KMS-11 (cell line): ENCODE results near the gene MTUS2.
A peak's percentile ranks its signal among the peaks of the same experiment; 100 is the strongest.

Source experiments
- H2AFZ ChIP-seq: fragments of 200-600 bp; sonication (generic); 2 replicates; pipeline ENCODE4 v1.6.1; 2016; ENCODE audit warnings: antibody characterized with exemption, mixed run types, low read depth
- H3K27ac ChIP-seq: fragments of 200-600 bp; sonication (generic); 2 replicates; pipeline ENCODE4 v1.6.1; 2016; ENCODE audit warnings: mild to moderate bottlenecking, mixed run types
- H3K27me3 ChIP-seq: fragments of 200-600 bp; sonication (generic); 2 replicates; pipeline ENCODE4 v1.6.1; 2017; ENCODE audit warnings: mild to moderate bottlenecking, low read depth, mixed run types, moderate library complexity; ENCODE audit not compliant: insufficient read depth
- H3K36me3 ChIP-seq: fragments of 200-600 bp; sonication (generic); 2 replicates; pipeline ENCODE4 v1.6.1; 2017; ENCODE audit warnings: mild to moderate bottlenecking, mixed run types; ENCODE audit not compliant: insufficient read depth
- H3K4me1 ChIP-seq: fragments of 200-600 bp; sonication (generic); 2 replicates; pipeline ENCODE4 v1.6.1; 2016; ENCODE audit warnings: mild to moderate bottlenecking, low read depth, mixed run types; ENCODE audit not compliant: poor library complexity, severe bottlenecking
- H3K4me2 ChIP-seq: fragments of 200-600 bp; sonication (generic); 2 replicates; pipeline ENCODE4 v1.7.0; 2016; ENCODE audit warnings: mild to moderate bottlenecking, mixed run types
- H3K4me3 ChIP-seq: fragments of 200-600 bp; sonication (generic); IDR thresholded peaks from 2 replicates; pipeline ENCODE4 v1.6.1; 2017; ENCODE audit warnings: low read depth, low read length, mixed read lengths; ENCODE audit not compliant: insufficient read depth
- H3K79me2 ChIP-seq: fragments of 200-600 bp; sonication (generic); 2 replicates; pipeline ENCODE4 v1.6.1; 2016; ENCODE audit warnings: low read depth, mixed run types; ENCODE audit not compliant: insufficient read depth
- H3K9ac ChIP-seq: fragments of 200-600 bp; sonication (generic); 2 replicates; pipeline ENCODE4 v1.6.1; 2016; ENCODE audit warnings: mild to moderate bottlenecking, mixed run types
- H4K20me1 ChIP-seq: fragments of 200-600 bp; sonication (generic); 2 replicates; pipeline ENCODE4 v1.6.1; 2016; ENCODE audit warnings: mild to moderate bottlenecking, mixed run types; ENCODE audit not compliant: insufficient read depth
- CTCF ChIP-seq: fragments of 200-600 bp; sonication (generic); conservative IDR thresholded peaks from 2 replicates; pipeline ENCODE4 v1.6.1; 2017; ENCODE audit warnings: low read depth, mild to moderate bottlenecking, antibody characterized with exemption, low read length, moderate library complexity, mixed read lengths

Gene MTUS2

GRCh38 chr13:28794396-28794795, 25.7 kb upstream of the MTUS2 start:
- no peak overlapping the region for H2AFZ ChIP-seq
- H3K27me3 ChIP-seq, result no peaks in the 10 kb centered on the region
- H3K27ac ChIP-seq, result no peak overlapping the region
- H3K36me3 ChIP-seq, result no peaks in the 10 kb centered on the region
- TF ChIP-seq CTCF, result no peak
- no peak overlapping the region for H3K4me2 ChIP-seq
- H3K4me3 ChIP-seq, result no peak overlapping the region
- no peaks in the 10 kb centered on the region for H3K4me1 ChIP-seq
- H3K79me2 ChIP-seq, result no peaks in the 10 kb centered on the region
- H3K9ac ChIP-seq, result no peak overlapping the region
- H4K20me1 ChIP-seq, result no peaks in the 10 kb centered on the region

GRCh38 chr13:28796938-28797257, 23.2 kb upstream of the MTUS2 start:
- H2AFZ ChIP-seq, result peak overlapping the region; percentile 59
- no peak overlapping the region for H3K9ac ChIP-seq

GRCh38 chr13:28805193-28805819, 14.8 kb upstream of the MTUS2 start:
- Histone ChIP-seq H3K36me3 (no peaks in the 10 kb centered on the region), H3K4me2 (no peak overlapping the region), H3K27me3 (no peaks in the 10 kb centered on the region), H4K20me1 (no peaks in the 10 kb centered on the region), H3K4me1 (no peaks in the 10 kb centered on the region), H3K27ac (no peak overlapping the region), H3K9ac (no peak overlapping the region), H2AFZ (no peak overlapping the region), H3K79me2 (no peaks in the 10 kb centered on the region), H3K4me3 (no peak overlapping the region)
- TF ChIP-seq CTCF, result peak; percentile 41; the same call in 1 of the 2 replicates

More at GRCh38 chr13:28796938-28797257, 23.2 kb upstream of the MTUS2 start:
- no peak overlapping the region for H3K4me3 ChIP-seq
- peak; percentile 40; the same call in 1 of the 2 replicates for TF ChIP-seq CTCF
- H3K4me1 ChIP-seq, result no peaks in the 10 kb centered on the region
- no peaks in the 10 kb centered on the region for H3K27me3 ChIP-seq
- H4K20me1 ChIP-seq, result no peaks in the 10 kb centered on the region
- H3K36me3 ChIP-seq, result no peaks in the 10 kb centered on the region
- H3K27ac ChIP-seq, result no peak overlapping the region
- H3K4me2 ChIP-seq, result no peak overlapping the region
- H3K79me2 ChIP-seq, result no peaks in the 10 kb centered on the region

- Histone ChIP-seq H3K27ac (no peak overlapping the region), H3K36me3 (no peaks in the 10 kb centered on the region), H2AFZ (no peak overlapping the region), H3K27me3 (no peaks in the 10 kb centered on the region), H3K9ac (no peak overlapping the region), H3K79me2 (no peaks in the 10 kb centered on the region), H4K20me1 (no peaks in the 10 kb centered on the region), H3K4me2 (no peak overlapping the region), H3K4me3 (no peak overlapping the region), H3K4me1 (no peaks in the 10 kb centered on the region)
- TF ChIP-seq CTCF, result no peak
Observed at GRCh38 chr13:28817204-28817603, 2.9 kb upstream of the MTUS2 start.
